Measurements from ENCODE around the gene RAP1GAP2.

GRCh38 chr17:3030096-3030495 is 233.9 kb downstream of the RAP1GAP2 start:
- TF ChIP-seq CTCF (IDR thresholded peaks at IDR 0.05) (no peak), POLR2A (IDR thresholded peaks at IDR 0.05) (no peak)

All from uterus (tissue), 2 donors.